GM23248 (cell line): ENCODE results near the gene EFS.

ENCODE experiments used
- EZH2 ChIP-seq: fragments of 200-600 bp; sonication (generic); IDR thresholded peaks from 2 replicates; pipeline ENCODE4 v1.6.1; 2018; ENCODE audit warnings: antibody characterized with exemption, mild to moderate bottlenecking; ENCODE audit not compliant: insufficient read depth, poor library complexity, severe bottlenecking
- EZH2phosphoT487 ChIP-seq: fragments of 200-600 bp; sonication (generic); IDR thresholded peaks from 2 replicates; pipeline ENCODE4 v1.6.1; 2018; ENCODE audit warnings: antibody characterized with exemption, moderate library complexity, mild to moderate bottlenecking, low read depth; ENCODE audit not compliant: insufficient read depth

- TF ChIP-seq EZH2 (no peak), EZH2phosphoT487 (no peak)
These were observed 45.0 kb downstream of the EFS start for GRCh38 chr14:23319746-23320583.
